GM19455 (cell line): ENCODE data around the gene SH3RF1.

Experiments
- ATAC-seq: cut with Tn5 transposase; IDR thresholded peaks from one replicate; pipeline ENCODE4 v1.9.1; 2021; ENCODE audit not compliant: unreplicated experiment

Gene SH3RF1

DNA sequence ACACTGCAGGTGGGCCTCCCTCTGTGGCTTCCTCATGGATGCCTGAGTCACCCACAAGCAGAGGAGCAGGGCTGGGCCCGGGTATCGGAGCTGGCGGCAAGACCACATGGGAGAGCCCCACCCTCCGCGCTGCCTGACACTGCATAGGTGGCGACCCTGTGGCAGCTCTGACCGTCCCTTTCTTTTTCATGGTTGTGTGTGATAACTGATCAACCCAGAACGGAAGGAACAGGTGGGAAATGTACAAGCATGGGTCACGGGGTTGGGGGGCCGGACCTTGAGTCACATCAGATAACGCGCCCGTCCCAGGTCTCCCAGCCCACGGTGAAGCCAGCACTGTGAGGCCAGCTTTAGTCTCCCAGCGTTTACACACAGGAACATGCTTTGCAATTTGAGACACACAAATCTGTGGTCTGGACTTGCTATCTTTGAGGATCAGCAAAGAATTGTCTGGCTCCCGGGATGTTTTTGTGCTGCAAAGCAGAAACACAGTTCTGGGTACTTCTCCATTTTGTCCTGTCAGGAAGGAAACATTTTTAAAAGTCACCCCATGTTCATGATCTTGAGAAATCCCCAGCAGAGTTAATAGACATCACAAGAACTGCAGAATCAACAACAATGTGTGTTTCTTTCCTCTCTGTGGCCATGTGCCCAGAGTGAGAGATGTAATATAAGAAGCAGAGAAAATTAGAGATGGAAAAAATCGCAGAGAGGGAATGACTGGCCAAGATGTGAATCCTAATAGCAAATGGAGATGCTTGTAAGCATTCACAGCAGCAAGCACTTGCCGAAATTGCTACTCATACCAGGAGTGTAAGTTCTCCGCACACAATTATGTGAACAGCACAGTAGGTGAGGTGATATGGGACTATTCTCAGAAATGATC is 190.6 kb downstream of the SH3RF1 start:
- peak; percentile 71 for ATAC-seq

- ATAC-seq: no peak
These were observed 196.6 kb downstream of the SH3RF1 start for GRCh38 chr4:169074117-169074516.

DNA sequence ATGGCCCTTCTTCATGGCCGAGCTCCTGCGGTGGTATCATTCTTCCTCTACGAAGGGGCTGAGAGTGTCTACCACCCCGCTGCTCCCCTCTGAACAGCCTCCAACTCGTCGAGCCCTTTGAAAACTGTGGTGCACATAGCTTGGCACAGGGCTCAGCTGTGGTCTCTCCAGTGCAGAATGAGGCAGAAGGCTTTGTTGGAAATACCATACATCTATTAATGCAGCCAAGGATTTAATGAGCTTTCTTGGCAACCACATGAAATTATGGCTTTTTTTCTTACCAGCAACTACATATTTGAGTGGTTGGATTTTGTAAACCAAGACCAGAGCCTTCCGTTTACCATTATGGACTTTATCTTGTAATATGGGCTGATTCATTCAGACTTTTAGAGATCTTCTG is 199.0 kb downstream of the SH3RF1 start:
- ATAC-seq: no peak

GRCh38 chr4:169070895-169071218 is 199.9 kb downstream of the SH3RF1 start:
- no peak for ATAC-seq

- no peak for ATAC-seq
These were observed 200.5 kb downstream of the SH3RF1 start for GRCh38 chr4:169070071-169070894.

GRCh38 chr4:169068423-169068822 is 202.3 kb downstream of the SH3RF1 start:
- no peak for ATAC-seq

DNA sequence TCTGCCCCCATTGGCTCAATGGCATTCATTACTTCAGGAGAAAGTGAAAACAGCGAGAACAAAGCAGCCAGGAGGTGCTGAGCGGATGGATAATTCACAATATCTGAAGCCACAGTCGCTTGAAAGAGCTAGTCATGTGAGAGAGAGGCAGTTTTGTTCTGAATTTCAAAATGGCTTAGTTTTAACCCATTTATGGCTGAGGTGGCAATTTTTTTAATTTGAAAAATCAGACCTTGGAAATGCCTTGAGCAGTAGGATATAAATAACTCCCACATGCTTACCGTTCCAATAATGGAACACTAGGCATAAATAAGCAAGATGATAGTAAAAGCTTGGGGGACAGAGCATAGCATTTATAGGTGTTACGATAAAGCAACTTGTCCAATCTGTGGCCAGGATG is 203.8 kb downstream of the SH3RF1 start:
- no peak for ATAC-seq

DNA sequence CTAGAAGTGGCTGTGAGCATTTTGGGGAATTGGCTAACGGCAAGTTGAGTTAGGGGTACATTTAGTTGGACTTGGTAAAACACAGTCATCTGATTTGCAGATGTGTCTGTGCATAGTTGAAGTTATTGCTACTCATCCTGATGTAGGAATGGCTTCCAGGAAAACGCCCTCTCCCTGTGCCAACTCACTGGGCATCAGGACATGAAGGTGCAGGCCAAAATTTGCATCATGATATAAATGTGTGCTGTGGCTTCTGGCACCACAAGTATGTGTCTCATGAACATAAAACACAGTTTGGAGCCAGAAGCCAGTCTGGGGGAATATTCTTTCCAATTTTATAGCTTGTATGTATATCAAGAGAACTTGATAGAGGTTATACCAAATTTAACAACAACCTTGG is 206.5 kb downstream of the SH3RF1 start:
- ATAC-seq: no peak

- no peak for ATAC-seq
These were observed 207.3 kb downstream of the SH3RF1 start for GRCh38 chr4:169063441-169063840.

- ATAC-seq: no peak
These were observed 207.9 kb downstream of the SH3RF1 start for GRCh38 chr4:169062897-169063244.

GRCh38 chr4:169061386-169061785 is 209.4 kb downstream of the SH3RF1 start:
- ATAC-seq: no peak

DNA sequence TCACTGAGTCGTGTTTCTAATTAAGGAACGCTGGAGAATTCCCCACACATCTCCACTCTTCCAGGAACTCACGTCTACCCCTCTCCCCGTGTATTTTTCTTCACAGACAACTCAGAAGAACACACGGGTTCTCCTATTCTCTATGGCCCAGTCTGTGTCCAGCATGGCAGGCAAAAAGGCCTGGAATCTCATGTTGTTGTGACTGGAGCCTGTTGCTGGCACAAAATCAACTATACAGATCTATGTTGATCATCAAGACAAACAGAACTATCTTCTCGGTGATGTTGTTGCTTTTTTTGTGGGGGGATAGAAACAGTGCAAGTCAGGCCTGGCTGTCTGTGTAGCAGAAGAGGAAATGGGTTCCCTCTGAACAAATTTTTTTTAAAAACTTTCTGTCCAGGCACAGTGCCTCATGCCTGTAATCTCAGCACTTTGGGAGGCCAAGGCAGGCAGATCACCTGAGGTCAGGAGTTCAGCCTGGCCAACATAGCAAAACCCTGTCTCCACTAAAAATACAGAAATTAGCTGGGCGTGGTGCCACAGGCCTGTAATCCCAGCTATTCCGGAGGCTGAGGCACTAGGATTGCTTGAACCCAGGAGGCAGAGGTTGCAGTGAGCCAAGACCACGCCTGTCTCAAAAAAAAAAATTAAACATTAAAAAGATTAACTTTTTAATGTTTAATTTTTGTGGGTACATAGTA is 210.2 kb downstream of the SH3RF1 start:
- ATAC-seq: no peak

GRCh38 chr4:169059306-169060211 is 211.2 kb downstream of the SH3RF1 start:
- ATAC-seq: no peak

GRCh38 chr4:169058312-169058711 is 212.4 kb downstream of the SH3RF1 start:
- no peak for ATAC-seq

- ATAC-seq: no peak
These were observed 215.9 kb downstream of the SH3RF1 start for GRCh38 chr4:169054879-169055278.

GRCh38 chr4:169052594-169052945 is 218.2 kb downstream of the SH3RF1 start:
- ATAC-seq: no peak

GRCh38 chr4:169051761-169052593 is 218.8 kb downstream of the SH3RF1 start:
- no peak for ATAC-seq

GRCh38 chr4:169050881-169051760 is 219.6 kb downstream of the SH3RF1 start:
- ATAC-seq: no peak

- no peak for ATAC-seq
These were observed 220.5 kb downstream of the SH3RF1 start for GRCh38 chr4:169050284-169050683.
